HCT116 (cell line): ENCODE measurements around the gene LMO7. TPM values are rescaled to one million over a fixed set of nuclear protein-coding genes. Genes with fewer than 3 reads are reported as not detected.

ENCODE experiments used
- ATAC-seq: fragments of 200-7000 bp; cut with Tn5 transposase; 2 replicates; pipeline ENCODE4 v1.9.1; 2020; ENCODE audit warnings: mild to moderate bottlenecking, moderate library complexity
- BruUV-seq: library from RNA; stranded (reverse); fragments of 400-500 nt; replicated peaks from 2 replicates; lab custom pipeline; 2021; lab: Mats Ljungman, UMichigan
- CTCF ChIA-PET: fragments of 300-600 bp; sonication (Branson Sonifier 250); formaldehyde crosslinking; loops from one replicate; lab custom pipeline; 2021; ENCODE audit warnings: antibody characterized with exemption; lab: Charles Lee
- POLR2A ChIA-PET: fragments of 300-600, 350-600 bp; sonication (Branson Sonifier 250); formaldehyde crosslinking; loops from one replicate; lab custom pipeline; 2021; ENCODE audit warnings: antibody characterized with exemption; lab: Charles Lee
- RAD21 ChIA-PET, 2 experiments: fragments of 300-600 bp; sonication (Branson Sonifier 250); formaldehyde crosslinking; loops; one replicate each; lab custom pipeline; 2023; ENCODE audit warnings: low total read pairs in 2 of 2; ENCODE audit not compliant: uncharacterized antibody in 2 of 2, unreplicated experiment in 2 of 2, low non-redundant PET in 1 of 2; lab: Charles Lee
- DNase-seq: peaks from one replicate; pipeline ENCODE4 v3.0.0-alpha.2; 2010; ENCODE audit warnings: low read depth, low spot score
- H2AFZ ChIP-seq: fragments of 200-600 bp; shearing (Covaris generic), sonication (generic); 2 replicates; pipeline ENCODE4 v1.6.1; 2017; ENCODE audit warnings: low read depth, mixed run types, mixed read lengths, antibody characterized with exemption, low read length; ENCODE audit not compliant: poor library complexity, severe bottlenecking
- H3K27ac ChIP-seq: 2 replicates; pipeline ENCODE4 v1.5.1; 2012; ENCODE audit warnings: low read depth, low read length
- H3K27me3 ChIP-seq: fragments of 200-600 bp; sonication (generic); 2 replicates; pipeline ENCODE4 v1.6.1; 2016; ENCODE audit warnings: mixed run types, low read length, mixed read lengths; ENCODE audit not compliant: insufficient read depth
- H3K36me3 ChIP-seq, 2 experiments: fragments of 200-500 bp in 1 of 2; fragments of 200-600 bp in 1 of 2; sonication (Bioruptor generic) in 1 of 2; sonication (generic) in 1 of 2; 2 replicates each; pipeline versions ENCODE4 v1.5.1 to v1.6.1; 2014 to 2016; ENCODE audit warnings: low read length in 2 of 2, inconsistent platforms in 1 of 2, mixed read lengths in 1 of 2, mixed run types in 1 of 2; ENCODE audit not compliant: insufficient read depth in 2 of 2, control insufficient read depth in 1 of 2
- H3K4me1 ChIP-seq, 2 experiments: fragments of 200-600 bp in 1 of 2; sonication (generic) in 1 of 2; 2 replicates each; pipeline versions ENCODE4 v1.5.1 to v1.6.1; 2012 to 2017; ENCODE audit warnings: low read length in 2 of 2, inconsistent platforms in 1 of 2, mild to moderate bottlenecking in 1 of 2, mixed read lengths in 1 of 2, mixed run types in 1 of 2, moderate library complexity in 1 of 2; ENCODE audit not compliant: insufficient read depth in 2 of 2, control insufficient read depth in 1 of 2
- H3K4me2 ChIP-seq: fragments of 200-600 bp; sonication (generic); 2 replicates; pipeline ENCODE4 v1.6.1; 2017; ENCODE audit warnings: mixed run types, low read length, mixed read lengths
- H3K4me3 ChIP-seq, 2 experiments: fragments of 200-600 bp in 1 of 2; sonication (generic) in 1 of 2; replicated peaks in 1 of 2; 2 replicates each; pipeline ENCODE4 v1.5.1; 2011 to 2016; ENCODE audit warnings: low read length in 2 of 2, control low read depth in 1 of 2, low read depth in 1 of 2, mild to moderate bottlenecking in 1 of 2, mixed read lengths in 1 of 2, mixed run types in 1 of 2
- H3K79me2 ChIP-seq: fragments of 200-600 bp; sonication (generic); 2 replicates; pipeline ENCODE4 v1.6.1; 2017; ENCODE audit warnings: mild to moderate bottlenecking, mixed run types, low read length, moderate library complexity, mixed read lengths; ENCODE audit not compliant: insufficient read depth
- H3K9ac ChIP-seq: fragments of 200-600 bp; sonication (generic); 2 replicates; pipeline ENCODE4 v1.6.1; 2016; ENCODE audit warnings: low read length, mixed read lengths
- H3K9me2 ChIP-seq: fragments of 200-600 bp; sonication (generic), shearing (Covaris generic); 2 replicates; pipeline ENCODE4 v1.6.1; 2017; ENCODE audit warnings: mixed run types, mild to moderate bottlenecking, moderate library complexity; ENCODE audit not compliant: insufficient read depth
- H3K9me3 ChIP-seq, 2 experiments: fragments of 200-500 bp in 1 of 2; fragments of 200-600 bp in 1 of 2; sonication (Bioruptor generic) in 1 of 2; sonication (generic) in 1 of 2; 2 replicates each; pipeline ENCODE4 v1.6.1; 2014 to 2017; ENCODE audit warnings: low read length in 2 of 2, mixed read lengths in 2 of 2, inconsistent platforms in 1 of 2, low read depth in 1 of 2, mild to moderate bottlenecking in 1 of 2, mixed run types in 1 of 2, moderate library complexity in 1 of 2; ENCODE audit not compliant: control insufficient read depth in 1 of 2, insufficient read depth in 1 of 2
- H4K20me1 ChIP-seq: fragments of 200-600 bp; sonication (generic), shearing (Covaris generic); 2 replicates; pipeline ENCODE4 v1.6.1; 2017; ENCODE audit warnings: mixed run types, mild to moderate bottlenecking, moderate library complexity; ENCODE audit not compliant: insufficient read depth
- CBX3 ChIP-seq: IDR thresholded peaks from 2 replicates; pipeline ENCODE4 v1.6.1; 2012; ENCODE audit warnings: low read depth
- CEBPB ChIP-seq: IDR thresholded peaks from 2 replicates; pipeline ENCODE4 v1.6.1; 2012; ENCODE audit warnings: low read depth
- EGR1 ChIP-seq: IDR thresholded peaks from 2 replicates; pipeline ENCODE4 v1.6.1; 2012; ENCODE audit warnings: low read depth
- EZH2 ChIP-seq: fragments of 200-600 bp; sonication (generic); IDR thresholded peaks from 2 replicates; pipeline ENCODE4 v1.6.1; 2017; ENCODE audit warnings: antibody characterized with exemption, mixed run types
- EZH2phosphoT487 ChIP-seq: fragments of 200-600 bp; IDR thresholded peaks from 2 replicates; pipeline ENCODE4 v1.6.1; 2018; ENCODE audit warnings: antibody characterized with exemption, borderline replicate concordance
- FOSL1 ChIP-seq: IDR thresholded peaks from 2 replicates; pipeline ENCODE4 v1.6.1; 2012; ENCODE audit warnings: low read depth
- POLR2A ChIP-seq: IDR thresholded peaks from 2 replicates; pipeline ENCODE4 v1.7.0; 2011; ENCODE audit warnings: borderline replicate concordance; ENCODE audit not compliant: insufficient read depth, insufficient read length; ENCODE audit errors: extremely low read depth
- RAD21 ChIP-seq: IDR thresholded peaks from 2 replicates; pipeline ENCODE4 v1.6.1; 2012; ENCODE audit warnings: low read depth, mild to moderate bottlenecking
- SIN3A ChIP-seq: IDR thresholded peaks from 2 replicates; pipeline ENCODE4 v1.6.1; 2012; ENCODE audit warnings: low read depth
- SP1 ChIP-seq: IDR thresholded peaks from 2 replicates; pipeline ENCODE4 v1.6.1; 2012; ENCODE audit warnings: low read depth
- SRF ChIP-seq: IDR thresholded peaks from 2 replicates; pipeline ENCODE4 v1.6.1; 2012; ENCODE audit warnings: low read depth
- TCF7L2 ChIP-seq: IDR thresholded peaks from 2 replicates; pipeline ENCODE4 v1.7.0; 2011; ENCODE audit warnings: borderline replicate concordance, inconsistent platforms; ENCODE audit not compliant: insufficient read depth, insufficient read length; ENCODE audit errors: extremely low read depth
- ZBTB33 ChIP-seq: IDR thresholded peaks from 2 replicates; pipeline ENCODE4 v1.6.1; 2011; ENCODE audit warnings: mild to moderate bottlenecking, low read length, moderate library complexity; ENCODE audit not compliant: insufficient replicate concordance; ENCODE audit errors: extremely low read depth
- ZFX ChIP-seq: fragments of 450-650 bp; IDR thresholded peaks from 2 replicates; pipeline ENCODE4 v1.6.1; 2017
- ZNF274 ChIP-seq: fragments of 200-500 bp; sonication (Bioruptor generic); IDR thresholded peaks from 2 replicates; pipeline ENCODE4 v1.6.1; 2014; ENCODE audit warnings: mild to moderate bottlenecking, low read depth, low read length, inconsistent platforms
- intact Hi-C: fragments of 100-400 bp; cut with micrococcal nuclease; formaldehyde crosslinking; loops from 2 replicates; pipeline ENCODE4 v1.10.0; 2022
- total RNA-seq: library from RNA; stranded (reverse); gene quantifications from one replicate; pipeline ENCODE4 v1.2.1, GENCODE V29; 2021; ENCODE audit not compliant: unreplicated experiment
- TF ChIP-seq, protein P1 (sequence below): IDR thresholded peaks from 2 replicates; pipeline ENCODE4 v1.6.1; 2012
- TF ChIP-seq, protein P2 (sequence below): IDR thresholded peaks from 2 replicates; pipeline ENCODE4 v1.6.1; 2012

Gene LMO7
- total RNA-seq, 1 experiment from 2014 or later: 8.1 TPM

- TF ChIP-seq TCF7L2: no peak
- TF ChIP-seq SIN3A: no peak
- no peak overlapping the region for H3K4me3 ChIP-seq
- no peaks in the 10 kb centered on the region for H3K79me2 ChIP-seq
- POLR2A ChIA-PET: no interaction called here
- H3K36me3 ChIP-seq: no peaks in the 10 kb centered on the region
- CTCF ChIA-PET: interaction anchor here (0.8 kb wide), 1 partner anchor 28 kb away, joined by 3 read pairs; no protein-coding TSS in a partner anchor
- RAD21 ChIA-PET: no interaction called here
- no peaks in the 10 kb centered on the region for H3K9me2 ChIP-seq
- H2AFZ ChIP-seq: no peak overlapping the region
- BruUV-seq: no TSS peak
- H3K27ac ChIP-seq: no peak overlapping the region
- intact Hi-C loops: no loop called here
- no peak overlapping the region for H3K4me2 ChIP-seq
- no peaks in the 10 kb centered on the region for H4K20me1 ChIP-seq
- H3K27me3 ChIP-seq: no peaks in the 10 kb centered on the region; the same call in 1 of the 2 replicates
- DNase-seq (no peak), ATAC-seq (no peak)
- H3K4me1 ChIP-seq: no peaks in the 10 kb centered on the region
- no peaks in the 10 kb centered on the region for H3K9me3 ChIP-seq
- no peak overlapping the region for H3K9ac ChIP-seq
These were observed 267.9 kb downstream of the LMO7 start for GRCh38 chr13:75904012-75904411.

GRCh38 chr13:75906315-75906714 is 270.2 kb downstream of the LMO7 start:
- ATAC-seq (peak; percentile 49), DNase-seq (no peak)
- no TSS peak for BruUV-seq
- intact Hi-C loops: no loop called here
- ChIA-PET POLR2A (no interaction called here), CTCF (no interaction called here), RAD21 (interaction anchor here in 1 of 2 experiments (0.7 kb wide), 1 partner anchor 1330 kb away, joined by 3 read pairs; no protein-coding TSS in a partner anchor)
- Histone ChIP-seq H4K20me1 (no peaks in the 10 kb centered on the region), H3K4me2 (no peak overlapping the region), H3K9ac (no peak overlapping the region), H3K9me3 (no peaks in the 10 kb centered on the region), H3K4me3 (no peak overlapping the region), H2AFZ (no peak overlapping the region), H3K9me2 (no peaks in the 10 kb centered on the region), H3K4me1 (no peaks in the 10 kb centered on the region), H3K79me2 (no peaks in the 10 kb centered on the region), H3K27me3 (no peaks in the 10 kb centered on the region; the same call in 1 of the 2 replicates), H3K36me3 (no peaks in the 10 kb centered on the region), H3K27ac (no peak overlapping the region)
- TF ChIP-seq ZFX (no peak), ZBTB33 (no peak), EGR1 (no peak), SIN3A (no peak), TCF7L2 (no peak), SP1 (no peak), ZNF274 (no peak), FOSL1 (no peak), CBX3 (no peak), POLR2A (no peak), SRF (no peak), EZH2 (no peak), EZH2phosphoT487 (no peak), RAD21 (no peak), CEBPB (no peak)
- TF ChIP-seq, protein P1, sequence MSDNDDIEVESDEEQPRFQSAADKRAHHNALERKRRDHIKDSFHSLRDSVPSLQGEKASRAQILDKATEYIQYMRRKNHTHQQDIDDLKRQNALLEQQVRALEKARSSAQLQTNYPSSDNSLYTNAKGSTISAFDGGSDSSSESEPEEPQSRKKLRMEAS: no peak
- TF ChIP-seq, protein P2, sequence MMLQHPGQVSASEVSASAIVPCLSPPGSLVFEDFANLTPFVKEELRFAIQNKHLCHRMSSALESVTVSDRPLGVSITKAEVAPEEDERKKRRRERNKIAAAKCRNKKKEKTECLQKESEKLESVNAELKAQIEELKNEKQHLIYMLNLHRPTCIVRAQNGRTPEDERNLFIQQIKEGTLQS: no peak
